ENCODE data around the gene RERE.

GRCh38 chr1:8684590-8684989 is 132.8 kb downstream of the RERE start:
- no peak for TF ChIP-seq CTCF (conservative IDR thresholded peaks at IDR 0.05)
- TF ChIP-seq ZFX (IDR thresholded peaks at IDR 0.05), result no peak

Measured in C4-2B (cell line).